Fibroblast of upper back skin (primary cell): Measurements from ENCODE around the gene RTP1.
"Not testable (repeated sequence)": the region's sequence is repeated elsewhere in the genome, so short reads cannot be mapped to it uniquely, and the experiment has no call there.

ENCODE experiments used
- DNase-seq: peaks from one replicate; pipeline ENCODE4 v3.0.0-alpha.2; 2013

The RTP1 gene

GRCh38 chr3:187199463-187200050 lies 2.3 kb downstream of the RTP1 start:
- not testable (repeated sequence) for DNase-seq

- DNase-seq: no peak
These were observed 8.4 kb downstream of the RTP1 start for GRCh38 chr3:187205683-187206082.

- no peak for DNase-seq
These were observed 9.8 kb downstream of the RTP1 start for GRCh38 chr3:187207062-187207461.

- no peak for DNase-seq
These were observed 10.3 kb downstream of the RTP1 start for GRCh38 chr3:187207624-187208023.

GRCh38 chr3:187208159-187208558 lies 10.9 kb downstream of the RTP1 start:
- DNase-seq: peak; percentile 77

- DNase-seq: no peak
These were observed 12.2 kb downstream of the RTP1 start for GRCh38 chr3:187209491-187209890.

- no peak for DNase-seq
These were observed 12.8 kb downstream of the RTP1 start for GRCh38 chr3:187210091-187210490.

GRCh38 chr3:187210545-187211327 lies 13.4 kb downstream of the RTP1 start:
- DNase-seq: peak; percentile 87

GRCh38 chr3:187211532-187212195 lies 14.4 kb downstream of the RTP1 start:
- peak; percentile 53 for DNase-seq

- no peak for DNase-seq
These were observed 14.9 kb downstream of the RTP1 start for GRCh38 chr3:187212196-187212545.

GRCh38 chr3:187212705-187213104 lies 15.4 kb downstream of the RTP1 start:
- no peak for DNase-seq

GRCh38 chr3:187213616-187214015 lies 16.3 kb downstream of the RTP1 start:
- no peak for DNase-seq

GRCh38 chr3:187215460-187215859 lies 18.2 kb downstream of the RTP1 start:
- no peak for DNase-seq

GRCh38 chr3:187222801-187223200 lies 25.5 kb downstream of the RTP1 start:
- DNase-seq: no peak

- DNase-seq: no peak
These were observed 26.5 kb downstream of the RTP1 start for GRCh38 chr3:187223799-187224198.

GRCh38 chr3:187227658-187228258 lies 30.5 kb downstream of the RTP1 start:
- DNase-seq: peak; percentile 79

GRCh38 chr3:187228740-187229139 lies 31.5 kb downstream of the RTP1 start:
- DNase-seq: no peak

- no peak for DNase-seq
These were observed 32.7 kb downstream of the RTP1 start for GRCh38 chr3:187230011-187230410.

GRCh38 chr3:187236962-187237361 lies 39.7 kb downstream of the RTP1 start:
- DNase-seq: no peak

GRCh38 chr3:187237741-187238140 lies 40.5 kb downstream of the RTP1 start:
- no peak for DNase-seq

GRCh38 chr3:187238239-187238638 lies 41.0 kb downstream of the RTP1 start:
- no peak for DNase-seq

- not testable (repeated sequence) for DNase-seq
These were observed 41.5 kb downstream of the RTP1 start for GRCh38 chr3:187238835-187239234.

GRCh38 chr3:187242435-187242834 lies 45.1 kb downstream of the RTP1 start:
- DNase-seq: no peak

GRCh38 chr3:187242900-187243299 lies 45.6 kb downstream of the RTP1 start:
- DNase-seq: no peak
